ENCODE data around the gene HIPK2. TPM values are rescaled to one million over a fixed set of nuclear protein-coding genes. Genes with fewer than 3 reads are reported as not detected.

HIPK2 gene
- total RNA-seq, 4 donors from 2014 or later = 13.6 to 21.8 (median 18.2) TPM

GRCh38 chr7:139687211-139687954 is 90.4 kb downstream of the HIPK2 start:
- Histone ChIP-seq H3K27ac (no peak overlapping the region), H3K4me1 (peaks cover 18% of the 10 kb centered on the region), H3K9me3 (no peaks in the 10 kb centered on the region)

GRCh38 chr7:139683137-139683921 is 94.5 kb downstream of the HIPK2 start:
- Histone ChIP-seq H3K4me1 (peaks cover 16% of the 10 kb centered on the region), H3K27ac (no peak overlapping the region), H3K36me3 (no peaks in the 10 kb centered on the region), H3K4me3 (no peak overlapping the region), H3K27me3 (no peaks in the 10 kb centered on the region), H3K9me3 (no peaks in the 10 kb centered on the region)
- WGBS = 85% methylated on average over 11 of the region's 16 CpGs
- no peak for DNase-seq (ENCODE audit: low spot score in 2 of 2)
- no peak for TF ChIP-seq POLR2AphosphoS5 (IDR thresholded peaks at IDR 0.05)
- no peak for TF ChIP-seq POLR2A (IDR thresholded peaks at IDR 0.05)
- TF ChIP-seq EP300 (IDR thresholded peaks at IDR 0.05) = no peak
- no peak for TF ChIP-seq CTCF (IDR thresholded peaks at IDR 0.05)

More at GRCh38 chr7:139687211-139687954, 90.4 kb downstream of the HIPK2 start:
- TF ChIP-seq CTCF (IDR thresholded peaks at IDR 0.05) (no peak), POLR2AphosphoS5 (IDR thresholded peaks at IDR 0.05) (no peak), EP300 (IDR thresholded peaks at IDR 0.05) (no peak), POLR2A (IDR thresholded peaks at IDR 0.05) (no peak)
- peaks cover 4% of the 10 kb centered on the region for H3K36me3 ChIP-seq
- H3K27me3 ChIP-seq = no peaks in the 10 kb centered on the region
- H3K4me3 ChIP-seq = no peak overlapping the region
- no peak for DNase-seq (ENCODE audit: low spot score in 2 of 2)

GRCh38 chr7:139682136-139683013 is 95.4 kb downstream of the HIPK2 start:
- TF ChIP-seq POLR2A (IDR thresholded peaks at IDR 0.05) (no peak), POLR2AphosphoS5 (IDR thresholded peaks at IDR 0.05) (no peak), CTCF (IDR thresholded peaks at IDR 0.05) (no peak), EP300 (IDR thresholded peaks at IDR 0.05) (no peak)
- peaks cover 12% of the 10 kb centered on the region for H3K4me1 ChIP-seq
- no peak overlapping the region for H3K27ac ChIP-seq
- no peaks in the 10 kb centered on the region for H3K9me3 ChIP-seq
- no peaks in the 10 kb centered on the region for H3K27me3 ChIP-seq
- no peak for DNase-seq (ENCODE audit: low spot score in 2 of 2)
- 90% methylated on average over 9 of the region's 9 CpGs for WGBS
- H3K4me3 ChIP-seq = no peak overlapping the region
- no peaks in the 10 kb centered on the region for H3K36me3 ChIP-seq

GRCh38 chr7:139681812-139682135 is 96.0 kb downstream of the HIPK2 start:
- WGBS = 92% methylated on average over 4 of the region's 4 CpGs
- peaks cover 12% of the 10 kb centered on the region for H3K4me1 ChIP-seq
- no peak overlapping the region for H3K27ac ChIP-seq
- no peaks in the 10 kb centered on the region for H3K27me3 ChIP-seq
- H3K9me3 ChIP-seq = no peaks in the 10 kb centered on the region
- no peak for DNase-seq (ENCODE audit: low spot score in 2 of 2)
- no peak overlapping the region for H3K4me3 ChIP-seq
- no peaks in the 10 kb centered on the region for H3K36me3 ChIP-seq
- TF ChIP-seq POLR2AphosphoS5 (IDR thresholded peaks at IDR 0.05) (no peak), EP300 (IDR thresholded peaks at IDR 0.05) (no peak), CTCF (IDR thresholded peaks at IDR 0.05) (no peak), POLR2A (IDR thresholded peaks at IDR 0.05) (no peak)

- TF ChIP-seq CTCF (IDR thresholded peaks at IDR 0.05) = no peak
- no peak for TF ChIP-seq POLR2AphosphoS5 (IDR thresholded peaks at IDR 0.05)
- TF ChIP-seq EP300 (IDR thresholded peaks at IDR 0.05) = no peak
- no peak for TF ChIP-seq POLR2A (IDR thresholded peaks at IDR 0.05)
- Histone ChIP-seq H3K9me3 (no peaks in the 10 kb centered on the region), H3K4me1 (peaks cover 12% of the 10 kb centered on the region), H3K27me3 (no peaks in the 10 kb centered on the region), H3K4me3 (no peak overlapping the region), H3K27ac (no peak overlapping the region), H3K36me3 (no peaks in the 10 kb centered on the region)
- 94% methylated on average over 6 of the region's 6 CpGs for WGBS
- no peak for DNase-seq (ENCODE audit: low spot score in 2 of 2)
Measured at GRCh38 chr7:139681463-139681755, 96.4 kb downstream of the HIPK2 start.
